Measurements from ENCODE around the gene INAFM1. TPM values are rescaled to one million over a fixed set of nuclear protein-coding genes. Genes with fewer than 3 reads are reported as not detected.
A peak's percentile ranks its signal among the peaks of the same experiment; 100 is the strongest.

The INAFM1 gene
- total RNA-seq, 6 experiments from 2014 or later = 12.0 to 16.2 (median 14.0) TPM

GRCh38 chr19:47270408-47270807 lies 4.3 kb upstream of the INAFM1 start:
- Mint-ChIP-seq H3K4me1 (ENCODE audit: low read depth) (peaks cover 21% of the 10 kb centered on the region), H3K4me3 (no peak overlapping the region), H3K36me3 (ENCODE audit: low read depth) (peaks cover 15% of the 10 kb centered on the region), H3K9me3 (no peaks in the 10 kb centered on the region), H3K27ac (no peak overlapping the region), H3K27me3 (ENCODE audit: insufficient read depth) (peaks cover 5% of the 10 kb centered on the region; the same call in 1 of the 2 replicates)
- no peak for DNase-seq
- no peak for TF ChIP-seq CTCF (IDR thresholded peaks at IDR 0.05)

DNA sequence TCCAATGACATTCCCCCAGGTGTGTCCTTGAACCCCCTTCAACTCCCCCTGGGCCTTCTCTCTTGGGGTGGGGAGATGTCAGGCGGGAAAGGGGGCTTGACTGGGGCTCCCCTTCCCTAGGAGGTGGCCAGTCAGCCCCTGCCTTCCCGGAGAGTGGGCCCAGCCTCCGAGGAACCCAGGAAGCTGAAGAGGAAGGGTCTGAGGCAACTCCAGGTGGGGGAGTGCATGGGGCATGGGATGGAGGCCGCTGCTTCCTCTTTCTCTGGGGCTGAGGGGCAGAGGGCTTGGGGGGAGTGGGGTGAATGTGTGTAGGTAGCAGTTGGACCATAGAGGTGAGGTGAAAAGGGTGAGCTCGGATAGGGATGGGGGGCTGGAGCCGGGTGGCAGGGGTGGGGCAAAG lies 2.7 kb upstream of the INAFM1 start:
- Mint-ChIP-seq H3K36me3 (ENCODE audit: low read depth) (peaks cover 17% of the 10 kb centered on the region), H3K4me3 (0 out of 2 replicates have a peak overlapping the region, but pooled peaks have one; percentile 92)

GRCh38 chr19:47272448-47273312 lies 2.0 kb upstream of the INAFM1 start:
- DNase-seq = no peak
- H3K36me3 Mint-ChIP-seq (ENCODE audit: low read depth) = peaks cover 18% of the 10 kb centered on the region

More for the DNA sequence above, 2.7 kb upstream of the INAFM1 start:
- Mint-ChIP-seq H3K27me3 (ENCODE audit: insufficient read depth) (peaks cover 5% of the 10 kb centered on the region), H3K4me1 (ENCODE audit: low read depth) (peaks cover 30% of the 10 kb centered on the region), H3K9me3 (no peaks in the 10 kb centered on the region), H3K27ac (peak overlapping the region; percentile 89)
- TF ChIP-seq CTCF (IDR thresholded peaks at IDR 0.05) = no peak
- no peak for DNase-seq

GRCh38 chr19:47273313-47274070 lies 1.2 kb upstream of the INAFM1 start:
- DNase-seq = peak; percentile 90
- Mint-ChIP-seq H3K9me3 (no peaks in the 10 kb centered on the region), H3K27me3 (ENCODE audit: insufficient read depth) (peaks cover 5% of the 10 kb centered on the region), H3K4me1 (ENCODE audit: low read depth) (peaks cover 40% of the 10 kb centered on the region), H3K36me3 (ENCODE audit: low read depth) (peaks cover 22% of the 10 kb centered on the region), H3K4me3 (peak overlapping the region; percentile 92), H3K27ac (peak overlapping the region; percentile 89)
- no peak; the same call in 1 of the 2 replicates for TF ChIP-seq CTCF (IDR thresholded peaks at IDR 0.05)

More at GRCh38 chr19:47272448-47273312, 2.0 kb upstream of the INAFM1 start:
- H3K4me3 Mint-ChIP-seq = peak overlapping the region; percentile 92
- peak; percentile 18; the same call in 1 of the 2 replicates for TF ChIP-seq CTCF (IDR thresholded peaks at IDR 0.05)
- peaks cover 5% of the 10 kb centered on the region for H3K27me3 Mint-ChIP-seq (ENCODE audit: insufficient read depth)
- H3K4me1 Mint-ChIP-seq (ENCODE audit: low read depth) = peaks cover 32% of the 10 kb centered on the region
- H3K27ac Mint-ChIP-seq = peak overlapping the region; percentile 89
- H3K9me3 Mint-ChIP-seq = no peaks in the 10 kb centered on the region

GRCh38 chr19:47274891-47275761 lies 441 bp downstream of the INAFM1 start:
- no peaks in the 10 kb centered on the region for H3K9me3 Mint-ChIP-seq
- TF ChIP-seq CTCF (IDR thresholded peaks at IDR 0.05) = 0 out of 2 replicates have a peak, but pooled peaks have one; percentile 10
- H3K27ac Mint-ChIP-seq = peak overlapping the region; percentile 74

More at GRCh38 chr19:47274891-47275761, 441 bp downstream of the INAFM1 start:
- Mint-ChIP-seq H3K27me3 (ENCODE audit: insufficient read depth) (peaks cover 5% of the 10 kb centered on the region), H3K36me3 (ENCODE audit: low read depth) (peaks cover 20% of the 10 kb centered on the region), H3K4me3 (peak overlapping the region; percentile 83), H3K4me1 (ENCODE audit: low read depth) (peaks cover 42% of the 10 kb centered on the region)
- no peak for DNase-seq

All from HFFc6 (cell line).